Measurements from ENCODE around the gene BAZ1A.

Gene BAZ1A

DNA sequence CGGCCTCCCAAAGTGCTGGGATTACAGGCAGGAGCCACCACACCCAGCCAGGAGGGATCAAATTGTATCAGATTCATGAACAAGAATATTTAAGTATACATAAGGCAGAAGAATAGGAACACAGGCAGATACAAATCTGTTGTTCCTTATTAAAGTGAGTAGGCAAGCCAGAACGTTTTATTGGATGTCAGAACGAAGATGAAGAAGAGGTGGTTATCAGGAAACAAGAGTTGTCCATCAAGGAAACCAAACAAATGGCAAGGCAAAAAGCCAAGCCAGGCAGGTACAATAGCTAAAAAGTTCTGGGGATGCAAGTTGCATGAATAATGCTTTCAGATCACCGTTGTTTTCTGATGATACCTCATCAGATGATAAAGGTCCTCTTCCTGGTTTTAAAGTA is 31.1 kb upstream of the BAZ1A start:
- H3K27ac ChIP-seq: peak overlapping the region; percentile 54

GRCh38 chr14:34895277-34895676 is 20.1 kb upstream of the BAZ1A start:
- TF ChIP-seq ZFX (IDR thresholded peaks at IDR 0.05): no peak
- TF ChIP-seq, protein P1, sequence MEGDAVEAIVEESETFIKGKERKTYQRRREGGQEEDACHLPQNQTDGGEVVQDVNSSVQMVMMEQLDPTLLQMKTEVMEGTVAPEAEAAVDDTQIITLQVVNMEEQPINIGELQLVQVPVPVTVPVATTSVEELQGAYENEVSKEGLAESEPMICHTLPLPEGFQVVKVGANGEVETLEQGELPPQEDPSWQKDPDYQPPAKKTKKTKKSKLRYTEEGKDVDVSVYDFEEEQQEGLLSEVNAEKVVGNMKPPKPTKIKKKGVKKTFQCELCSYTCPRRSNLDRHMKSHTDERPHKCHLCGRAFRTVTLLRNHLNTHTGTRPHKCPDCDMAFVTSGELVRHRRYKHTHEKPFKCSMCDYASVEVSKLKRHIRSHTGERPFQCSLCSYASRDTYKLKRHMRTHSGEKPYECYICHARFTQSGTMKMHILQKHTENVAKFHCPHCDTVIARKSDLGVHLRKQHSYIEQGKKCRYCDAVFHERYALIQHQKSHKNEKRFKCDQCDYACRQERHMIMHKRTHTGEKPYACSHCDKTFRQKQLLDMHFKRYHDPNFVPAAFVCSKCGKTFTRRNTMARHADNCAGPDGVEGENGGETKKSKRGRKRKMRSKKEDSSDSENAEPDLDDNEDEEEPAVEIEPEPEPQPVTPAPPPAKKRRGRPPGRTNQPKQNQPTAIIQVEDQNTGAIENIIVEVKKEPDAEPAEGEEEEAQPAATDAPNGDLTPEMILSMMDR (conservative IDR thresholded peaks at IDR 0.05): no peak
- H3K27ac ChIP-seq: no peak overlapping the region

More for the DNA sequence above, 31.1 kb upstream of the BAZ1A start:
- no peak for TF ChIP-seq ZFX (IDR thresholded peaks at IDR 0.05)
- TF ChIP-seq, protein P1 (conservative IDR thresholded peaks at IDR 0.05): no peak

GRCh38 chr14:34890937-34891336 is 15.8 kb upstream of the BAZ1A start:
- TF ChIP-seq, protein P1 (conservative IDR thresholded peaks at IDR 0.05): no peak
- TF ChIP-seq ZFX (IDR thresholded peaks at IDR 0.05): no peak
- no peak overlapping the region for H3K27ac ChIP-seq

GRCh38 chr14:34888186-34888585 is 13.0 kb upstream of the BAZ1A start:
- H3K27ac ChIP-seq: no peak overlapping the region
- TF ChIP-seq, protein P1 (conservative IDR thresholded peaks at IDR 0.05): no peak
- no peak for TF ChIP-seq ZFX (IDR thresholded peaks at IDR 0.05)

DNA sequence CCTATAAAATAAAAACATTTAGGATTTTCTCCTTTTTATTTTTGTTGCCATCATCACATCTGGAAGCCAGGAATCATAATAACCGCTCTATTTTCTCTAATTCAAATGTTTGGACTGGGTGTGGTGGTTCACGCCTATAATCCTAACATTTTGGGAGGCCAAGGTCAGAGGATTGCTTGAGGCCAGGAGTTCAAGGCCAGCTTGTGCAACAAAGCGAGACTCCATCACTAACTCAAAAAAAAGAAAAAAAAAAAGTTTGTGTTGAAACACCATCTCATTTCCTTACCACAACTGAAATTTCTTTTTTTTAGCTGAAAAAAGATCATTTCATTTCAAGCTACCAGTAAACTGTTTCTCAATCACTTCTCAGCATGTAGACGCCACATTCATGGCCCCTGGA is 8.8 kb upstream of the BAZ1A start:
- TF ChIP-seq, protein P1 (conservative IDR thresholded peaks at IDR 0.05): no peak
- no peak for TF ChIP-seq ZFX (IDR thresholded peaks at IDR 0.05)
- H3K27ac ChIP-seq: no peak overlapping the region

- no peak for TF ChIP-seq ZFX (IDR thresholded peaks at IDR 0.05)
- TF ChIP-seq, protein P1 (conservative IDR thresholded peaks at IDR 0.05): peak; percentile 16; the same call in 1 of the 2 replicates
- H3K27ac ChIP-seq: peak overlapping the region; percentile 99
Observed at GRCh38 chr14:34874386-34875030, 652 bp downstream of the BAZ1A start.

- peak overlapping the region; percentile 99 for H3K27ac ChIP-seq
Observed at GRCh38 chr14:34873589-34874385, 1.4 kb downstream of the BAZ1A start.

More at GRCh38 chr14:34873589-34874385, 1.4 kb downstream of the BAZ1A start:
- peak; percentile 94 for TF ChIP-seq ZFX (IDR thresholded peaks at IDR 0.05)
- TF ChIP-seq, protein P1 (conservative IDR thresholded peaks at IDR 0.05): no peak; the same call in 1 of the 2 replicates

All from C4-2B (cell line).